H1 (cell line): ENCODE data around the gene SERPINA1. TPM values are rescaled to one million over a fixed set of nuclear protein-coding genes. Genes with fewer than 3 reads are reported as not detected.

Experiments
- ATF2 ChIP-seq: IDR thresholded peaks from 2 replicates; pipeline ENCODE4 v1.6.1; 2012; ENCODE audit warnings: low read length, inconsistent platforms
- BCL11A ChIP-seq, 2 experiments: IDR thresholded peaks; one replicate each; pipeline ENCODE4 v1.6.1; 2011; ENCODE audit warnings: low read depth in 2 of 2, low read length in 2 of 2, mild to moderate bottlenecking in 2 of 2
- CHD7 ChIP-seq: fragments of 300-600 bp; sonication (generic); IDR thresholded peaks from 2 replicates; pipeline ENCODE4 v1.7.1; 2012; ENCODE audit warnings: low read length, moderate library complexity, mild to moderate bottlenecking, inconsistent platforms; ENCODE audit not compliant: insufficient replicate concordance
- KDM4A ChIP-seq: IDR thresholded peaks from one replicate; pipeline ENCODE4 v1.7.1; 2012; ENCODE audit warnings: low read depth, mild to moderate bottlenecking, moderate library complexity, low read length, inconsistent platforms; ENCODE audit not compliant: severe bottlenecking
- NANOG ChIP-seq: IDR thresholded peaks from 2 replicates; pipeline ENCODE4 v1.6.1; 2011; ENCODE audit warnings: low read length, low read depth, mild to moderate bottlenecking, inconsistent platforms; ENCODE audit not compliant: insufficient read depth, poor library complexity, severe bottlenecking
- POLR2AphosphoS5 ChIP-seq: IDR thresholded peaks from 2 replicates; pipeline ENCODE4 v1.6.1; 2011; ENCODE audit warnings: low read depth, low read length
- RBBP5 ChIP-seq: IDR thresholded peaks from 2 replicates; pipeline ENCODE4 v1.7.1; 2012; ENCODE audit warnings: low read depth, mild to moderate bottlenecking, inconsistent platforms, low read length, moderate library complexity, borderline replicate concordance
- polyA plus RNA-seq, 7 experiments: library from polyadenylated mRNA; depleted of rRNA in 3 of 7; stranded (reverse) in 5 of 7; unstranded in 2 of 7; fragments of >200 nt in 5 of 7; fragments of 200-250 nt in 2 of 7; gene quantifications; 1 replicate in 5 of 7; 2 replicates in 1 of 7; 4 replicates in 1 of 7; pipeline versions ENCODE4 v1.2.1 to v1.2.3, GENCODE V29; 2011 to 2013; ENCODE audit warnings: missing spikeins in 2 of 7, mixed read lengths in 2 of 7
- total RNA-seq: library from RNA; stranded (reverse); fragmentation: NEBNext Ultra II Directional; extraction: Animal tissue kit (Norgen Biotek cat#: 25700); gene quantifications from 2 replicates; pipeline ENCODE4 v1.2.1, GENCODE V29; 2021

The SERPINA1 gene
- total and polyA plus RNA-seq, 2 of the 8 experiments (the other 6 are each of a cell fraction or from before 2014, with no cell fraction given) = 0.08 TPM; not detected in 1

- no peak for TF ChIP-seq KDM4A
- no peak for TF ChIP-seq CHD7
- no peak for TF ChIP-seq BCL11A (IDR thresholded peaks at IDR 0.05; ENCODE audit: low read depth in 2 of 2, low read length in 2 of 2)
- no peak for TF ChIP-seq ATF2
- TF ChIP-seq NANOG = no peak
- no peak for TF ChIP-seq RBBP5
- TF ChIP-seq POLR2AphosphoS5 = no peak
- TF ChIP-seq, all 59 proteins: peak for 0
Observed at GRCh38 chr14:94360945-94361565, 27.3 kb downstream of the SERPINA1 start (continued).
